Osteocyte (in vitro differentiated cells): ENCODE data around the gene JCAD. TPM values are rescaled to one million over a fixed set of nuclear protein-coding genes. Genes with fewer than 3 reads are reported as not detected.

Experiments
- DNase-seq: peaks from one replicate; pipeline ENCODE4 v3.0.0; 2021; ENCODE audit warnings: mixed read lengths; ENCODE audit not compliant: unreplicated experiment; ENCODE audit errors: extremely low spot score
- H3K27ac Mint-ChIP-seq: one replicate; pipeline ENCODE4 v1.8.0; 2021; ENCODE audit warnings: mild to moderate bottlenecking, mixed read lengths; ENCODE audit not compliant: unreplicated experiment
- H3K27me3 Mint-ChIP-seq: one replicate; pipeline ENCODE4 v1.8.0; 2021; ENCODE audit warnings: mixed read lengths; ENCODE audit not compliant: unreplicated experiment
- H3K36me3 Mint-ChIP-seq: one replicate; pipeline ENCODE4 v1.8.0; 2021; ENCODE audit warnings: mixed read lengths; ENCODE audit not compliant: unreplicated experiment
- H3K4me1 Mint-ChIP-seq: one replicate; pipeline ENCODE4 v1.8.0; 2021; ENCODE audit warnings: mixed read lengths; ENCODE audit not compliant: unreplicated experiment
- H3K4me3 Mint-ChIP-seq: one replicate; pipeline ENCODE4 v1.8.0; 2021; ENCODE audit warnings: mild to moderate bottlenecking, moderate library complexity, mixed read lengths; ENCODE audit not compliant: unreplicated experiment
- H3K9me3 Mint-ChIP-seq: one replicate; pipeline ENCODE4 v1.8.0; 2021; ENCODE audit warnings: mixed read lengths; ENCODE audit not compliant: unreplicated experiment
- total RNA-seq: library from RNA; stranded (reverse); gene quantifications from 2 replicates; pipeline ENCODE4 v1.2.1, GENCODE V29; 2021
- TF ChIP-seq, protein P1 (sequence below): fragments of 200-600 bp; sonication (generic); IDR thresholded peaks from 2 replicates; pipeline ENCODE4 v1.5.0; 2021; ENCODE audit warnings: antibody characterized with exemption, mild to moderate bottlenecking, moderate library complexity

Gene JCAD
- total RNA-seq, 1 donor from 2014 or later: 7.5 TPM

DNA sequence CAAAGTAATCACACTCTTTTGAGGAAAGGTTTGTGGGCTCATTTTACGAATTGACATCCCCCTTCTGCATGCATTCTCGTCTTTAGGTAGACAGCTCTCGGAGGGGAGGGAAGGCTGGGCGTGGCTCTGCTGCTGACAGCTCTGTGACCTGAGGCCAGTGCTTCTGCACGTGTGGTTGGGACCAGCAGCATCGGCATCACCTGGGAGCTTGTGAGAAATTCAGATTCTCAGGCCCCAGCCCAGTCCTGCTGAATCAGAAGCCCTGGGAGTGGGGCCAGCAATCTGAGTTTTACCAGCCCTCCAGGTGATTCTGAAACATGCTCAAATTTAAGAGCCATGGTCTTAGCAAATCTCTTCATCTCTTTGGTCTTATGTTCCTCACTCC is 89.4 kb downstream of the JCAD start:
- H3K27me3 Mint-ChIP-seq: no peaks in the 10 kb centered on the region

DNA sequence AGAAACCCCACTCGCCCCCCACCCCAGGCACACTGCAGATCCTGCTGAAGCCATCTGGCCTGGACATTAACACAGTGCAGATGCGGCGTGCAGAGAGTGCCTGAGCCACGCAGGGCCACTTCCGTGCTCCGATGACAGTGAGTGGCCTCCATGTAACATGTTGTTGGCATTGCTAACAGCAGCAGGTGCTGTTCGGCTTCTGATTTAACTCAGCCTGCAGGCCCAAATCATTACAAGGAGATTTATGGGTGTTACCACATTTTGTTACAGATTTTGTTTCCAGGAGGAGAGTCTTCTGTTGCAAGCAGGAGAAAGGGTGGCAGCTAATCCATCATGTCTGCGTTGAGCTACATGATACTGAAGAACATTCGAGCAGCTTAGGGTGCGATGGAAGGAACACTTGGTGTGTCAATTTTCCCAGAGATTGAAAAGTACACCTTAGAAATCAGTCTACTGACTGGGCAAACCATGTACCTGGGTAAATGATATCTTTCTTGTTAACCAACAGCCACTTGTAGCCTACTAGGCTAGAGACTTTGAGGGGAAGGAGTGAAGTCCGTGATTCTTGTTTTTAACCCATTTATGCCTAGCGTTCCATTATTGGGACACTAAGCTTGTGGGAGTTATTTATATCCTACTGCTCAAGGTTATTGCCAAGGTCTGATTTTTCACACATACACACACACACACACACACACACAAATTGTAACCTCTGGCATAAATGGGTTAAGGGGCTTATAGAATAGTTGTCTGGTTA is 90.0 kb downstream of the JCAD start:
- DNase-seq: no peak
- no peaks in the 10 kb centered on the region for H3K36me3 Mint-ChIP-seq
- H3K4me1 Mint-ChIP-seq: peaks cover 4% of the 10 kb centered on the region
- no peaks in the 10 kb centered on the region for H3K27me3 Mint-ChIP-seq
- H3K27ac Mint-ChIP-seq: no peak overlapping the region
- TF ChIP-seq, protein P1, sequence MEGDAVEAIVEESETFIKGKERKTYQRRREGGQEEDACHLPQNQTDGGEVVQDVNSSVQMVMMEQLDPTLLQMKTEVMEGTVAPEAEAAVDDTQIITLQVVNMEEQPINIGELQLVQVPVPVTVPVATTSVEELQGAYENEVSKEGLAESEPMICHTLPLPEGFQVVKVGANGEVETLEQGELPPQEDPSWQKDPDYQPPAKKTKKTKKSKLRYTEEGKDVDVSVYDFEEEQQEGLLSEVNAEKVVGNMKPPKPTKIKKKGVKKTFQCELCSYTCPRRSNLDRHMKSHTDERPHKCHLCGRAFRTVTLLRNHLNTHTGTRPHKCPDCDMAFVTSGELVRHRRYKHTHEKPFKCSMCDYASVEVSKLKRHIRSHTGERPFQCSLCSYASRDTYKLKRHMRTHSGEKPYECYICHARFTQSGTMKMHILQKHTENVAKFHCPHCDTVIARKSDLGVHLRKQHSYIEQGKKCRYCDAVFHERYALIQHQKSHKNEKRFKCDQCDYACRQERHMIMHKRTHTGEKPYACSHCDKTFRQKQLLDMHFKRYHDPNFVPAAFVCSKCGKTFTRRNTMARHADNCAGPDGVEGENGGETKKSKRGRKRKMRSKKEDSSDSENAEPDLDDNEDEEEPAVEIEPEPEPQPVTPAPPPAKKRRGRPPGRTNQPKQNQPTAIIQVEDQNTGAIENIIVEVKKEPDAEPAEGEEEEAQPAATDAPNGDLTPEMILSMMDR: no peak
- no peak overlapping the region for H3K4me3 Mint-ChIP-seq
- peaks cover 5% of the 10 kb centered on the region for H3K9me3 Mint-ChIP-seq

More for the DNA sequence above, 89.4 kb downstream of the JCAD start:
- Mint-ChIP-seq H3K4me3 (no peak overlapping the region), H3K9me3 (peaks cover 11% of the 10 kb centered on the region), H3K27ac (no peak overlapping the region), H3K36me3 (peaks cover 5% of the 10 kb centered on the region), H3K4me1 (peaks cover 4% of the 10 kb centered on the region)
- no peak for DNase-seq
- TF ChIP-seq, protein P1: no peak

DNA sequence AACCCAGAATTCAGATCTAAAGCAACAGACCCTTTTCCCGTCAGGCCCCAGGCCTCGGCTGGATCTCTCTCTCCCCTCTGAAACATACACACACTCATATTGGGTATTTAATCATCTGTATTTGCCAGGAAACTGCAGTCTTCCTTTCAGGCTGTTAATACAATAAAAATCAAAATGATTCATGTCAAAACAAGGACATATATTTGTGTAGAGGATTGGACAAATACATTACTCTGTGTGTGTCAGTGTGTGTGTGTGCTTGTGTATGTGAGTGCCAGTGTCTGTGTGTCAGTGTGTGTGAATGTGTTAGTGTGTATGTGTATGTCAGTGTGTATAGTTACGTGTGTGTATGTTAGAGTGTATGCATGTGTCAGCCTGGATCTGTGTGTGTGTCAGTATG is 90.8 kb downstream of the JCAD start:
- H3K4me3 Mint-ChIP-seq: no peak overlapping the region
- no peak for DNase-seq
- H3K36me3 Mint-ChIP-seq: no peaks in the 10 kb centered on the region
- no peak overlapping the region for H3K27ac Mint-ChIP-seq
- no peaks in the 10 kb centered on the region for H3K9me3 Mint-ChIP-seq
- no peaks in the 10 kb centered on the region for H3K4me1 Mint-ChIP-seq
- TF ChIP-seq, protein P1: no peak
- H3K27me3 Mint-ChIP-seq: no peaks in the 10 kb centered on the region

DNA sequence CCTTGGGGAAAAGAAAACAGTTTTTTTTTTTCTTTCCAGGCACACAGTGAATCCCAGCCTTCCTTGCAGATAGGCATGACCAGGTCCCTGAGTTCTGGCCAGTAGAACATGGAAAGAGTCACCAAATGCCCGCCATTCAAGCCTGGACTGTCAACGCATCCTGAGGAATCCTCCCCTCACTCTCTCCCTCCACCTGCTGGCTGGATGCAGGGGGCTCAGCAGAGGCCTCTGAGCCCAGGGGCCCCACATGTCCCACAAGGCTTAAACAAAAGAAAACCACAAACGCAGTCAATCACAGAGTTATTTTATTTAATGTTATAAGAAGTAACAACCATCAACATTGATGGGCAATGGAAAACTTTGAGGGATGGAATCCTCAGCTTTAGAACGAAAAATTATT is 93.1 kb downstream of the JCAD start:
- Mint-ChIP-seq H3K27ac (no peak overlapping the region), H3K9me3 (no peaks in the 10 kb centered on the region), H3K36me3 (peaks cover 2% of the 10 kb centered on the region), H3K4me1 (peaks cover 7% of the 10 kb centered on the region), H3K27me3 (no peaks in the 10 kb centered on the region), H3K4me3 (no peak overlapping the region)
- TF ChIP-seq, protein P1: peak; percentile 7
- no peak for DNase-seq
